Aorta (tissue), 5 donors: Measurements from ENCODE around the gene C11orf54. TPM values are rescaled to one million over a fixed set of nuclear protein-coding genes. Genes with fewer than 3 reads are reported as not detected.

Experiments used
- ATAC-seq: fragments of 200-7000 bp; cut with Tn5 transposase; one replicate; pipeline ENCODE4 v1.9.1; 2022; ENCODE audit warnings: moderate library complexity; ENCODE audit not compliant: low FRiP score
- DNase-seq, 2 donors: peaks; one replicate each; pipeline ENCODE4 v3.0.0-alpha.2; 2020
- H3K27ac ChIP-seq, 2 donors: one replicate each; pipeline ENCODE4 v1.5.1; 2013; ENCODE audit warnings: low read length in 2 of 2, mild to moderate bottlenecking in 2 of 2, moderate library complexity in 2 of 2, control low read depth in 1 of 2, inconsistent platforms in 1 of 2, low read depth in 1 of 2
- H3K27me3 ChIP-seq, 2 donors: one replicate each; pipeline ENCODE4 v1.6.1; 2013; ENCODE audit warnings: control low read depth in 1 of 2, low read length in 1 of 2, mild to moderate bottlenecking in 1 of 2, moderate library complexity in 1 of 2; ENCODE audit not compliant: insufficient read depth in 2 of 2, control insufficient read depth in 1 of 2
- H3K36me3 ChIP-seq, 2 donors: one replicate each; pipeline ENCODE4 v1.6.1; 2013; ENCODE audit warnings: control low read depth in 1 of 2, low read length in 1 of 2, mild to moderate bottlenecking in 1 of 2; ENCODE audit not compliant: insufficient read depth in 2 of 2, control insufficient read depth in 1 of 2
- H3K4me1 ChIP-seq, 2 donors: one replicate each; pipeline ENCODE4 v1.6.1; 2013; ENCODE audit warnings: low read length in 2 of 2, control low read depth in 1 of 2, mild to moderate bottlenecking in 1 of 2, moderate library complexity in 1 of 2; ENCODE audit not compliant: insufficient read depth in 2 of 2, control insufficient read depth in 1 of 2
- H3K4me3 ChIP-seq, 2 donors: one replicate each; pipeline ENCODE4 v1.5.1; 2013; ENCODE audit warnings: low read length in 2 of 2, control low read depth in 1 of 2, mild to moderate bottlenecking in 1 of 2
- H3K9me3 ChIP-seq: one replicate; pipeline ENCODE4 v1.6.1; 2013; ENCODE audit warnings: mild to moderate bottlenecking, low read length; ENCODE audit not compliant: control insufficient read depth
- WGBS, 2 donors: extraction: QIAGEN DNeasy Blood & Tissue Kit; methylation state at CpG; one replicate each; pipeline ENCODE4 v1.1.7; 2013; 5-methylcytosine and 5-hydroxymethylcytosine counted together
- intact Hi-C, 2 donors: fragments of 100-400 bp; cut with DNase I; formaldehyde crosslinking; loops; one replicate each; pipeline versions ENCODE4 v1.14.2 to v1.15.0; 2022
- long read RNA-seq, 2 donors: library from polyadenylated mRNA; unstranded; transcript quantifications; one replicate each; pipeline ENCODE4 v2.0.0, GENCODE V29; 2020 to 2021
- polyA plus RNA-seq, 2 donors: library from polyadenylated mRNA; stranded (reverse); fragments of 200-250 nt; gene quantifications; one replicate each; pipeline ENCODE4 v1.2.3, GENCODE V29; 2013
- total RNA-seq, 2 donors: library from RNA; stranded (reverse); fragmentation: NEBNext Ultra II Directional; extraction: Animal tissue kit (Norgen Biotek cat#: 25700); gene quantifications; one replicate each; pipeline ENCODE4 v1.2.1, GENCODE V29; 2021
- donor health status: healthy with polysubstance abuse.
- donor health status: Bipolar disorder and iron deficiency.
- donor health status: DM: no; HTN: no; CAD: no.
- donor health status: DM: no; HTN: no; CAD: no.
- donor health status: DM: yes; HTN: yes; CAD: no.

Gene C11orf54
- total RNA-seq (10 to 100 TPM; 26.3 to 31.2 TPM), polyA plus RNA-seq (10 to 100 TPM; 23.1 to 31.2 TPM)
- long read RNA-seq, donor 1, full-length matches to known transcripts: 22 of 30 reads
- long read RNA-seq, donor 1, partial matches to known transcripts: 3 of 30 reads
- long read RNA-seq, donor 1, other reads (novel, unspliced or antisense): 5 of 30 reads
- long read RNA-seq, donor 2, transcript C11orf54-202 (9 exons, 1,733 nt): major isoform, 15 of 27 reads
- long read RNA-seq, donor 2, partial matches to known transcripts: 4 of 27 reads
- long read RNA-seq, donor 2, other reads (novel, unspliced or antisense): 7 of 27 reads

DNA sequence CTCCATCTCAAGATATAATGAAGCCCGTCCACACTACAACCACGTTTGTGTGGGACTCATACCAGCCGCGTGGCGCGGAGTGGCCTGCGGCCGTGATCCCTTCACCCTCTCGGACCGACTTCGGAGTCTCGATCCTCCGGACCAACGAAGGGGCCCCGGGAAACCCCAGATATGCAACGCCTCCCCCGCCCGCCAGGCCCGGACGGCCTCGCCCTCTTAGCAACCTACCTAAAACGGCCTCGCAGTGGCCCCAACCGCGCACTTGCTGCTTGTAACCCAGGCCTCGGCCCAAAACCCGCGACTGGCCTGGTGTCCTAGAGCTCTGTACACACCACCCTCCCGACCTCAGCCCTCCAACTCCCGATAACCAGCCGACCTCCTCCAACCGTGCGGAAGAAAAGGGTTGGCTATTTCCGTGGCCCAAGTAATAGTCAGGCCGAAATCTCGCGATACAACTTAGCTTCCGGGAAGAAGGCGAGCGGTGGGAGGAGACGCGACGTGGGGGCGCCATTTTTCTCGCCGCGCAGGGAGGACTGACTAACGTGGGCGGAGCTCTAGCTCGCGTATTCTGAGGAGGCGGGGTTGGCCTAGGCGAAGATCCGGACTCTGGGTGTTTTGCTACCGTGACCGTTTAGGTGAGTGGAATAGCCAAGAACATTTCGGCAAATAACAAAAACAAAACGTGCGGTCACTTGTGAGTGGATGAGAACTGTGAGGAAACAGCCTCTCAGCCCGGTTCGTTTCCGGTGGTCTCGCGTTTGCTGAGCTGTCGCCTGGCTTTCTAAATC lies at the start of gene C11orf54, which contains the start of gene TAF1D:
TSS of gene C11orf54 (plus strand) at position 579 of the 788 bp plus-strand sequence. CDS start 5,722 bp downstream, outside the sequence.
TSS of gene TAF1D (minus strand) at position 402 of the 788 bp plus-strand sequence. CDS start 2,191 bp downstream, outside the sequence.
- H3K27me3 ChIP-seq: no peaks in the 10 kb centered on the region
- ATAC-seq: peak; percentile 98
- no peaks in the 10 kb centered on the region for H3K9me3 ChIP-seq
- peak within 1 kb of the TSS; percentile 69 to 72 for H3K4me3 ChIP-seq
- intact Hi-C loops: loop anchor here (2.0 to 5.0 kb wide), 3 partner anchors 41 to 79 kb away; partner anchors contain the start of genes MED17 (in 2 of the 2) and CEP295 (in 1 of the 2)
- WGBS, 2 donors: 0% methylated on average over 65 of the region's 65 CpGs
- DNase-seq: peak; percentile 98 to 99
- H3K4me1 ChIP-seq: no peaks in the 10 kb centered on the region
- H3K36me3 ChIP-seq: no peaks in the 10 kb centered on the region
- H3K27ac ChIP-seq: peak within 1 kb of the TSS; percentile 50 to 91

DNA sequence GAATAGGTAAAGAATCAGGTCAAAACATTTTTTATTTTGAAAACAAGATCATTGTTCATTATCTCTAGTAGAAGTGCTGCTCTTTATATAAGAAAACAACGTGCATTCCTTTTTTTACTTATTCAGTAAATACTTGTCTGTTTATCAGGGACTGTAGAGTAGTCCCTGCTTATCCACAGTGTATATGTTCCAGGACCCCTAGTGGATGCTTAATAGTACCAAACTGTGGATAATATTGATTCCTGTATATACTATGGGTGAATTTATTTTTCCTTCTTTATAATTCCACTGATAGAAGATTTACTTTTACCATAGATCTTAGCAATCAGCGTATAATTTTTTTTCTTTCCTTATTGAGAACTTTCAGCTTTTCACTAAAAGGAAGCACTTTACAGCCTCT lies 47.4 kb upstream of the C11orf54 start:
- Histone ChIP-seq H3K4me1 (no peaks in the 10 kb centered on the region), H3K27ac (no peak overlapping the region), H3K27me3 (no peaks in the 10 kb centered on the region), H3K9me3 (no peaks in the 10 kb centered on the region), H3K4me3 (no peak overlapping the region), H3K36me3 (peaks cover 2 to 21% of the 10 kb centered on the region in 2 donors)
- WGBS, 2 donors: 92 to 97% methylated on average over 2 of the region's 2 CpGs
- intact Hi-C loops: no loop called here
- DNase-seq (no peak), ATAC-seq (no peak)

DNA sequence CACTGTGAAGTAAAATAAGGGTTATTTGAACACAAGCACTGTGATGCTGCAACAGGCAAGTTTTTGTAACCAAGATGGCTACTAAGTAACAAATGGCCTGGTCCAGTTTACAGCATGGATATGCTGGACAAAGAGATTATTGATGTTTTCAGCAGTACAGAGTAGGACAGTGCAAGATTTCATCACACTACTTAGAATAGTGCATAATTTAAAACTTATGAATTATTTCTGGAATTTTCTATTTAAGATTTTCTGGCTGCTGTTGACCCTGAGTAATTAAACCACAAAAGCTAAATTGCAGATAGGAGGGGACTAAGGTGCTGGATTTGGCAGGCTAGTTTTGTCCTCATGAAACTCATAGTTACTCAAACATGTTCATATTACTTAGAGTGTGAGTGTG lies 46.9 kb upstream of the C11orf54 start:
- Histone ChIP-seq H3K4me1 (no peaks in the 10 kb centered on the region), H3K27me3 (no peaks in the 10 kb centered on the region), H3K27ac (no peak overlapping the region), H3K4me3 (no peak overlapping the region), H3K9me3 (no peaks in the 10 kb centered on the region), H3K36me3 (peaks cover 2 to 23% of the 10 kb centered on the region in 2 donors)
- no peak for ATAC-seq
- intact Hi-C loops: no loop called here
- DNase-seq: no peak

DNA sequence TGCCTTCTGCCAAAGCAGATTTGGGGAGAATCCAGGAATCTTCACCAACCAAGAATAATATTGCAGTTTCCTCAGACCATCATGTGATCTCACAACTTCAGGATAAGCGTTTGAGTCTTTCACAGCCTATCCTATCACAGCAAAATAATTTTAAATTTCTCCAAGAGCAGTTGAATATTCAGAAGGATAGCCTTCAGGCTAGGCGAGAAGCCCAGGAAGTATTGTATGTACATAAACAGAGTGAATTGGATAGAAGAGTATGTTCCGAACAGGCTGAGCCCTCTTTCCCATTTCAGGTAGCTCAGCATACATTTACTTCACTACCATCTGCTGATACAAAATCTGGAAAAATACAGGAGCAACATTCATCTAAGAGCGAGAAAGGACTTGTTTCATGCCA lies 43.9 kb upstream of the C11orf54 start:
- no peak for DNase-seq
- Histone ChIP-seq H3K4me3 (no peak overlapping the region), H3K27me3 (no peaks in the 10 kb centered on the region), H3K4me1 (no peaks in the 10 kb centered on the region), H3K9me3 (no peaks in the 10 kb centered on the region), H3K36me3 (peaks cover 2 to 23% of the 10 kb centered on the region in 2 donors), H3K27ac (no peak overlapping the region)
- no peak for ATAC-seq
- 85% methylated on average over 4 of the region's 4 CpGs for WGBS, 2 donors
- intact Hi-C loops: no loop called here

DNA sequence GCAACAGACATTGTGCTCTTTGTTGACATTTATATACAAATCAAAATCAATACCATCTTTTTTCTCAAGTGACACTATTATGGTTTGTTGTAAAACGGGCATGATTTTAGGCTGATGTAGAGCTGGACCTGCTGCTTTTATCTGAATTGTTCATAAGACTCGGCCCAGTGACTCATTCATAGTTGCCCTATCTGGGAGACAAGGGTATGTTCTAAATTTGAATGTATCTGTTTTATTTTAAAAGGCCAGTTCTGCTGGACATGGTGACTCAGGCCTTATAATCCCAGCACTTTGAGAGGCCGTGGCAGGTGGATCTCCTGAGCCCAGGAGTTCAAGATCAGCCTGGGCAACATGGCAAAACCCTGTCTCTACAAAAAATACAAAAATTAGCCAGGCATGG lies 40.6 kb upstream of the C11orf54 start:
- H3K9me3 ChIP-seq: no peaks in the 10 kb centered on the region

DNA sequence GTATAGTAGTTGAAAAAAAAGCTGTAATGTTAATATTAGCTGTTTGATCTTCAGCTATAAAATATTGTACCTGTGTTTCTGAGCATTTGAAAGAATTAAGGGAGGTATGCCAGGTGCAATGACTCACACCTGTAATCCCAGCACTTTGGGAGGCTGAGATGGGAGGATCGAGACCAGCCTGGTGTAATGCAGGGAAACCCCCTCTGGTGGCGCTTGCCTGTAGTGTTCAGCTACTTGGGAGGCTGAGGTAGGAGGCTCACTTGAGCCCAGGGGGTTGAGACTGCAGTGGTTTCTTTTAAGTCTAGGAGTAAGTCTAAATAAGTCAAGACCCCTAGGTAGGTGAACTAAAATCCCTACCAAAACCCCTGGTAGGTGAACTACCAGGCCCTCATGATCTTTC lies 37.2 kb upstream of the C11orf54 start:
- H3K36me3 ChIP-seq: peaks cover 1 to 9% of the 10 kb centered on the region in 2 donors
- no peaks in the 10 kb centered on the region for H3K9me3 ChIP-seq
- no peaks in the 10 kb centered on the region for H3K27me3 ChIP-seq
- intact Hi-C loops: no loop called here
- ATAC-seq (no peak), DNase-seq (no peak)
- H3K4me3 ChIP-seq: no peak overlapping the region
- H3K4me1 ChIP-seq: no peaks in the 10 kb centered on the region
- no peak overlapping the region for H3K27ac ChIP-seq
- WGBS, 2 donors: 97 to 99% methylated on average over 2 of the region's 2 CpGs

More for the DNA sequence above, 40.6 kb upstream of the C11orf54 start:
- 61 to 69% methylated on average over 3 of the region's 3 CpGs for WGBS, 2 donors
- DNase-seq: no peak
- Histone ChIP-seq H3K36me3 (peaks cover 3 to 21% of the 10 kb centered on the region in 2 donors), H3K27me3 (no peaks in the 10 kb centered on the region), H3K4me3 (no peak overlapping the region), H3K4me1 (no peaks in the 10 kb centered on the region), H3K27ac (no peak overlapping the region)
- intact Hi-C loops: no loop called here
- ATAC-seq: no peak

DNA sequence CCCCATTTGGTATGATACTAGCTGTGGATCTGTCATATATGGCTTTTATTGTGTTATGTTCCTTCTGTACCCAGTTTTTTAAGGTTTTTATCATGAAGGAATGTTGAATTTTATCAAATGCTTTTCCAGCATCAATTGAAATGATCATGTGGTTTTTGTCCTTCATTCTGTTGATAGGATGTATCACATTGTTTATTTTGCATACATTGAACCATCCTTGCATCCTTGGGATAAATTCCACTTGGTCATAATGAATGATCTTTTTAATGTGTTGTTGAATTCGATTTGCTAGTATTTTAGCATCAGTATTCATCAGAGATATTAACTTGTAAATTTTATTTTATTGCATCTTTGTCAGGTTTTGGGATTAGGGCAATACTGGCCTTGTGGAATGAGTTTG lies 31.2 kb upstream of the C11orf54 start:
- ATAC-seq: no peak
- Histone ChIP-seq H3K36me3 (peaks cover 0 to 9% of the 10 kb centered on the region in 2 donors), H3K9me3 (no peaks in the 10 kb centered on the region), H3K27ac (no peak overlapping the region), H3K4me3 (no peak overlapping the region), H3K27me3 (no peaks in the 10 kb centered on the region), H3K4me1 (no peaks in the 10 kb centered on the region)
- 92 to 98% methylated on average over 1 of the region's 1 CpG for WGBS, 2 donors
- intact Hi-C loops: no loop called here
- DNase-seq: no peak

DNA sequence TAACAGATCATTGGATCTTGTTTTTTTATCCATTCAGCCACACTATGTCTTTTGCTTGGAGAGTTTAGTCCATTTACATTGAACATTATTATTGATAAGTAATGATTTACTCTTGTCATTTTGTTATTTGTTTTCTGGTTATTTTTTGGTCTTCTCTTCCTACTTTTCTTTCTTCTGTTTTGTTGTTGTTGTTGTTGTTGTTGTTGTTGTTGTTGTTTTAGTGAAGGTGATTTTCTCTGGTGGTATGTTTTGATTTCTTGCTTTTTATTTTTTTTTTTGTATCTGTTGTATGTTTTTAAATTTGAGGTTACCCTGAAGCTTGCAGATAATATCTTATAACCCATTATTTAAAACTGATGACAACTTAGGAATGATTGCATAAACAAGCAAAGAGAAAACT lies 28.8 kb upstream of the C11orf54 start:
- no peak overlapping the region for H3K4me3 ChIP-seq
- H3K36me3 ChIP-seq: peaks cover 0 to 6% of the 10 kb centered on the region in 2 donors
- no peak overlapping the region for H3K27ac ChIP-seq
- H3K4me1 ChIP-seq: no peaks in the 10 kb centered on the region
- no peaks in the 10 kb centered on the region for H3K9me3 ChIP-seq
- intact Hi-C loops: no loop called here
- ATAC-seq (no peak), DNase-seq (no peak)
- H3K27me3 ChIP-seq: no peaks in the 10 kb centered on the region
